Measurements from ENCODE around the gene HACD3.
"Not testable (repeated sequence)": the region's sequence is repeated elsewhere in the genome, so short reads cannot be mapped to it uniquely, and the experiment has no call there.

The HACD3 gene

DNA sequence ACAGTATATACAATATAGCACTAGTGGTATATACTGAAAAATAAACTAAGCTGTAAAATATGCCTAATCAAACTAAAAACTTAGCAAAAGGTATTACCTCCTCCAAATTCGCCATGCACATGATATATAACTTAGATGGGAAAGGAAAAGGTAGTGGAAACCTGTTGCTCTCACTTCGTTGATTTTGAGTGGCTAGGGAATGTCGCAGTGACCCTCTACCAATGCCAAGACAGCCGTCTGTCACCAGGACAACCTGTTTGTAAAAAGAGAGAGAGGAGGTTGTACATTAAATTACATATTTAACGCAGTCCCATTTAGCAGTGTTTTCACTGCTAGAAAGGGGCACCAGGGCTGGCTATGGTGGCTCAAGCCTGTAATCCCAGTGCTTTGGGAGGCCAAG is 69.4 kb downstream of the HACD3 start:
- no peak for DNase-seq (ENCODE audit: low read depth, low spot score)

DNA sequence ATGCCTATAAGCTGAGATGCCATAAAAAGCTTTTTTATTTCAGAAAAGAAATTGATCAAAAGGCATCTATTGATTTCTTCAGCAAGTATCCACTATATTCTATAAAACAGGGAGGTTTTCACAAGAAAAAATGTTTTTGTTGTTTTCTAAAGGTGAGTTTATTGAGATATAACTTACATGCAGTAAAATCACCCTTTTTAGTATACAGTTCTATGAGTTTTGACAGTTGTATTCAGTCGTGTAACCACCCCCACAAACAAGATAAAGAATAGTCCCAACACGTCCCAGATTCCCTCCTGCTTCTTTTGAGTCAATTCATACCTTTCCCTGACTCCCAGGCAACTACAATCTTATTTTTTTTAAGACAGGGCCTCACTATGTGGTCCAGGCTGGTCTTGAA is 72.9 kb downstream of the HACD3 start:
- no peak for DNase-seq (ENCODE audit: low read depth, low spot score)

DNA sequence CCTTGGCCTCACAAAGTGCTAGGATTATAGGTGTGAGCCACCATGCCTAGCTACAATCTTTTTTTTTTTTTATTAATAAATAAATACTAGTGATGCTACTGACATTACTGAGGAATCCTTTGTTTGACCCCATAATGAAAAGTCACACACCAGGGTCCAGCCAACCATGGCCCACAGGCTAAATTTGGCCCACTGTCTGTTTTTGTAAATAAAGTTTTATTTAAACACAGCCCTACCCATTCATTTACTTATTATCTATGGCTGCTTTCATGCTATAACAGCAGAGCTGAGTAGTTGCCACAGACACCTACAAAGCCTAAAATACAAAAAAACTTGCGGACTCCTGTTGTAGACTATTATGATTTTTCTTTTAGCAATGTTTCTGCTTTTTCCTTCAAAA is 73.3 kb downstream of the HACD3 start:
- DNase-seq (ENCODE audit: low read depth, low spot score), result no peak

DNA sequence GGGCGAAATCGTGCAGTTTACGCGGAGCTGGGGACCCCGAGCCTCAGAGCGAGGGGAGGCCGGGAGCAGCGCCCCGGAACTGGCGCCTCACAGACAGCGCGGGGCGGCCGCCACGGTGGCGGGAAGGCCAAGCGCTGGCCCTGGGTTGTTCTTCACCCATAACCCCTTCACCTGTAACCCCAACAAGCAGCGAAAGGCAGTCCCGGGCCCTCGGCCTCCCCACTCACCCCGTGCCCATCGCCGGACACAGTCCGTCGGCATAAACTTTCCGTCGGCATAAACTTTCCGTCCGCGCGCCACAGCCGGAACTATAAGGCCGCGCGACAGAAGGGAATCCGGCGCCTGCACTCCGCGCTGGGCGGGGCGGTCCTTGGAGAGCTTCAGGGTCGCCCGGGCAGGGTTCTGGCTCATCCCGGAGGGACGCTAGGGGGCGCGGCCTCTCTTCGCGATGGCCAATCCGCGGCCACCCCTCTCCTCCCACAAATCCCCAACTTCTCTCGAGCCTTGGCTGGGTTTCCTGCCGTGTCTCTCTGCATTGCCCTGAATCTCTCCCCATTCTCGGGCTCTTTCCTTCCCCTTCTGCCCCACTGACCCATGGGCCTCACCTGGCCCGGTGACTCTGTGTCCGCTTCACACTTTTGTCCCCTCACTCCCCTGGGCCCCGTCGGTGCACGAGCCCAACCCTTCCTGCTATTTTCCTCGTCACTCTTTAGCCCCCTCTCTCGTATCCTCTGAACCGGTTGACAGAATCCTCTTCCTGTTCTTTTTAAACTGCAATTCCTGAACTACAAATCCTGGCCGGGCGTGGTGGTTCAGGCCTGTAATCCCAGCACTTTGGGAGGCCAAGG is 80.8 kb downstream of the HACD3 start, which contains the start of gene INTS14:
TSS of gene INTS14 (minus strand) at position 261 of the 848 bp plus-strand sequence. CDS start 3,751 bp downstream, outside the sequence.
- peak; percentile 86 for DNase-seq (ENCODE audit: low read depth, low spot score)

DNA sequence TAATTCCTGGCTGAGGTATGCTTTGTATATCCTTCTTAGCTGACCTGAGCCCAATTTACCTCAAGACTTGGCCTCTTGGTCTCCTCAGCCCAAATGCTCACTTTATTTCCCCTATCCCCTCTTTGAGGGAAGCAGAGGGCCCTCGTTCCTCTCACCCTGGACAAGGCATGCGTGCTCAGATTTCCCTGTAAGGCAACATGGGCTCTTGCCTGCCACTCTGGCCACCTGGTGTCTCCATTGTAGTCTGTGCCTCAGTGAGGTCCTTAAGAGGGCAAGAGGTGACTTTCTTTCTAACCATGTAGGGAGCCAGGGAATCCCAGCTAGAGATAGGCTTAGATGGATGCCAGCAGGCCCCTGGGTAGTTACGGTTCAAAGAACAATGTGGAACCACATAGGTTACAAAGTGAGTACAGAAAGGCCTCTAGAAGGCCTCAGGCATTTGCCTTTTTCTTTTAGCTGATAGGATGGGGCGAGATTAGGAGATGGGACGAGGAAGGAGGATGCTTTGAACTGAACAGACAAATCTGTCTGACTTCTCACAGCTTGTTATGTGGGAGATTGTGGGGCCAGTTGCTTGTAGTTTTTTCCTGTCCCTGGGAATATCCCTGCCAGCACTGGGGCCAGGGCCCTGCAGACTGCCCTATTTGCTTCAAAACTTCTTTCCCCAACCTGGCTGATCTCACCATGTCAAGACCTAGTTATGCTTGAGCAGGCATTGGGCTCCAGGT is 81.8 kb downstream of the HACD3 start:
- DNase-seq (ENCODE audit: low read depth, low spot score), result no peak

DNA sequence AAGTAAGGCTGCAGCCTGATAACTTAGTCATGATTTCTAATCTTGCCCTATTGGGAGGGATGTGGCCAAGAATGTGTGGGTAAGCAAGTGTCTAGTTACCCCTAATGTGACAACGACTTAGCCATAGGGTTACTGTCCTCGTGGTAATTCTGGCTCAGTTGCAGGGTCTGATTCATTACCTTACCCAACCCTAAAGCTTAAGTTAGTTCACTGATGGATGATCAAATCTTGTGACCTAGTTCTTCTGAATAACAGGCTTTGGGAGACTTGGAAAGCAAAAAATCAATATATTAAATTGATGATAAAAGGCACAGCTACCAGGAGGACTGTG is 82.3 kb downstream of the HACD3 start:
- DNase-seq (ENCODE audit: low read depth, low spot score), result no peak

DNA sequence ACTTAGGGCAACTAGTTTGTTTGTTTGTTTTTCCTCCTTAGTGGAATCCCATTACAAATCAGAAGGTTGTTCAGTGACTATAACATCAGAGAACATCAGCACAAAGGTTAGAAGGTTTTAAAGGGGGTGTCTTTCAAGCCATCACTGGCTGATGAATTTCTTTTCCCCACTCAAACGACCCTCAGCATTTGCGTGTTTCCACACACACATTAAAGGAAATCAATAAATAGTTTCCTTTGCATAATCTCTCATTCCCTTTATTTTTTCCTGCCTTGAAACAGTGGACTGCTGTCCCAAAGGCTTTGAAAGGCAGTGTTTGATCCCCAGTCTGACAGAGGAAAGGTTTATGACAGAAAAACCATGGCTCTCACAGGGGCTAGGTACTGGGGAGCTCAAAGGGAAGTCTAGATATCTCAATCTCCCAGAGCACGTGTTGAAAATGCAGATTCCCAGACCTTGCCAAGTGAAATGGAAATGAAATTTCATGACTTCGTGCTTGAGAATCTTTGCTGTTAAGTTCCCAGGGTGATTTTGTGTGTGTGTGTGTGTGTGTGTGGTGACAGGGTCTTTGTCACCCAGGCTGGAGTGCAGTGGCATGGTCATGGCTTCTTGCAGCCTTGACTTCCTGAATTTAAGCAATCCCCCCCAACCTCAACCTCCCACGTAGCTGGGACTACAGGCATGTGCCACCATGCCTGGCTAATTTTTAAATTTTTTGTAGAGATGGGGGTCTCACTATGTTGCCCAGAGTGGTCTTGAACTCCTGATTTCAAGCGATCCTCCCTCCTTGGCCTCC is 82.9 kb downstream of the HACD3 start:
- DNase-seq (ENCODE audit: low read depth, low spot score), result no peak

DNA sequence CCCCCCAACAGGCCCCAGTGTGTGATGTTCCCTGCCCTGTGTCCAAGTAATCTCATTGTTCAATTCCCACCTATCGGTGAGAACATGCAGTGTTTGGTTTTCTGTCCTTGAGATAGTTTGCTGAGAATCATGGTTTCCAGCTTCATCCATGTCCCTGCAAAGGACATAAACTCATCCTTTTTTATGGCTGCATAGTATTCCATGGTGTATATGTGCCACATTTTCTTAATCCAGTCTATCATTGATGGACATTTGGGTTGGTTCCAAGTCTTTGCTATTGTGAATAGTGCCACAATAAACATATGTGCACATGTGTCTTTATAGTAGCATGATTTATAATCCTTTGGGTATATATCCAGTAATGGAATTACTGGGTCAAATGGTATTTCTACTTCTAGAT is 85.6 kb downstream of the HACD3 start:
- DNase-seq (ENCODE audit: low read depth, low spot score), result not testable (repeated sequence)

DNA sequence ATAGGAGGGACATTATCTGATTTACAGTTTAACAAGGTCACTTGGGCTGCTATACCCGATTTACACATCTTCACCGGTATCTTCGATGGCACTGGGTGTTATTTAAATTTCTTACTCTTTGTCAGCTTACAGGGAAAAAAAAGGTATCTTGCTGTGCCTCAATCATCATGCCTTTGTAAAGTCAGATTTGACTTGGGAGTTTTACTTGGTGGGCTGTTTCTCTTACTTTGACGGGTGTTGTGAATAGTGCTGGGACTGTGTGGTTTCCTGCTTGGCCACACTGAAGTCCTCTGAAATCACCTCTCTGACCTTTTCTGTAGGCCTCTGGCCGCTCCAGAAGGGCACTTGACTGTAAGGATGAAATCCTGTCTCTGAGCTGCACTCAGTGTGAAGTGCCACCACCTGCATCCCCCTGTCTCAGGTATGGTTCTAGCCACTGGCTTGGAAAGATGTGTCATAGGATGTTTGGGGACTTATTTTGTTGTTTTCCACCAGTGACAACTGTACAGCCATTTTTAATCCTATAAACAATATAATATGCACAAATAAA is 88.4 kb downstream of the HACD3 start:
- DNase-seq (ENCODE audit: low read depth, low spot score), result no peak

DNA sequence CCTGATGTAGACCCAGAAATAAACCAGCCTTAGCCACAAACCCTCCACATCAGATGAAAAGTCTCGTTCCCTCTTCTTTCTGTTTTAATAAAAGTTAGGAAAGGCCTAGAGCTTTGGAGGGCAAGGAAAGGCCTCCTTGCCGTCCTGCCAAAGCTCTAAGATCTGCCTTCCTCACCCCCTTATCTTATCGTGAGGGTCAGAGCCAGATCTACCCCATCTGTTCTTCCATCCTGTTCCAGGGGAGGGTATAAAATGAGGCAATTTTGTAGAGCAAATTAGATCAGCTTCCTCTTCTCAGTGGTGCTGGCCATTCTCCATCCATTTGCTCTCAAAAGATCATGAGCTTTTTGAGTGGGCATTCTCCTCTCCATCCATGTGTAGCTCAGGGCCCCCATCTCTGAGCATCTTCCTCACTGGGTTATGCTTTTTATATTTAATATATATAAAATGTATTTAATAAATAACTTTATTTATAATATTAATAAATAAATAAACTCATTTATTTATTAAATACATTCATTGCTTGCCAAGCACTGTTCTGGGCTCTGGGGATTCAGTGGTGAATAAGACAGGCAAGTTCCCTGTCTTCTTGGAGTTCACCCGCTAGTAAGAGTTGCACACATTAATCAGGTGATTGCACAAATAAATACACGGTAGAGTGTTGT is 89.5 kb downstream of the HACD3 start:
- no peak for DNase-seq (ENCODE audit: low read depth, low spot score)

DNA sequence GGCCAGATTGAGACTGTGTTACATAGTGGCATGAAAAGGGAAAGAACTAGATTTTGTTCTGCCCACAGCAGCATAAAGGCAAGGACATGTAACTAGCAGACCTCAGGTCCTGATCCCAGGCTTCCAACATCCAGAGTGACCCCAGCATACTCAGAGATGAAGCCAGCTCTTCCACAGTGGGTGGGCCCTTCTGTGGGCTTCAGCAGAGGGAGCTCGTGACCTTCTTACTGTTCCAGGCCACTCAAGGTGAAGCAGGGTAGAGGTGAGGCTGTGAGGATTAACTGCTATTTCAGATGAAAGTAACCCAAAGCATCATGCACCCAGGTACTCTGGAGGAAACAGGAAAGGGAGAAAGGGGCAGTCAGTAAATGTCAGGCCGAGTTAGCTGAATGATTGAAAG is 90.6 kb downstream of the HACD3 start:
- DNase-seq (ENCODE audit: low read depth, low spot score), result no peak

DNA sequence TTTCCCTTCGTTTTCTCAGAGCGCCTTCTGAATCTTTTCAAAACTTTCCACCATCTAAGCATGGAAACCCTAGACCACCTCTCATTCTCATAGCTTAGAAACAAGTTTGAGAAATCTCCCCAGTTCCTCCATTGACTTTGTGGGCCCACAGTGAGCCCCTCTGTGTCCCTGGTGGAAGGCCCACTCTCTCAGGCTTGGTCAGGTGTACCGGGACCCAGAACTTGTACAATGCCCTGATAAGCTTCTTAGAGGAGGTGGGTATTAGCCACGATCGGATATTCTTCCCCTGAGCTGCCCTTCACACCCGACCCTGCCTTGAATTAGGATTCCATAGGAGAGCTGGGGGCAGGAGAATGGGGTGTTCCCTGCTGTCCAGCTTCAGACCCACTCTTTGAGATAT is 91.4 kb downstream of the HACD3 start, which contains the start of gene SLC24A1:
TSS of gene SLC24A1 (plus strand) at position 301 of the 400 bp plus-strand sequence. CDS start 2,143 bp downstream, outside the sequence.
- DNase-seq (ENCODE audit: low read depth, low spot score), result no peak

DNA sequence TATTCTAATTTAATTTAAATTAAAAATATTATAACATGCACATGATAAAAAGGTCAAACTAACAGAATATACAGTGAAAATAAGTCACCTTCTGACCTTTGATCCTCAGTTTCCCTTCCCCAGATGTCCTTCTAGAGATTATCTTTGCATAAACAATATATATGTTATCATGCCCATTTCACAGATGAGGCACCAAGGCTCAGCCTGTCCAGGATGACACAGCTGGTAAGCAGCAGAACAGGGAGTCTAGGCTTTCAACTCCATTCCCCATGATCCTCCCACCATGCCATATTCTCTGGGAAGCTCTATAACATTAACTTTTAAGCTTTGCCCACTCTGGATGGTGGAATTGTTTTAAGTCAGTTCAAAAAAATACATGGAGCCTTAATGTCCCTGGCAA is 92.8 kb downstream of the HACD3 start:
- no peak for DNase-seq (ENCODE audit: low read depth, low spot score)

DNA sequence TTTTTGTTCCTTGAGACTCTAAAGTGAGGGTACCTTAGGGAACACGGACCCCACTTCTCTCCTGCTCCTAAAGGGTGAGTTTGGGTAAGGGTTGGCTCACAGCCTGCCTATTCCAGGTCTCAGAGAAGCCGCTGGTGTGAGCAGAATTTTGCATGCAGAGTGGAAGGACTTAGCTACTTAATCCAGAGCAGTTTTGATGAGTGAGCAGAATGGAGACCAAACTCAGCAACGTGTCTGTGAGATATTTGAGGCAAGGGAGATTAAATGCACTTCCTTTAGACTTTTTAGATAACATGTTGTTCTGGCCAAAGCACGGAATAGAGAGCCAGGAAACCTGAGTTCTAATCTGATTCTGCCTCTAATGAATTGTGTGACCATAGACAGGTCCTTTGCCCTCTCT is 96.6 kb downstream of the HACD3 start:
- no peak for DNase-seq (ENCODE audit: low read depth, low spot score)
